GM12878 (cell line): ENCODE data around the gene TMEM150B.

Source experiments
- ATF7 ChIP-seq: fragments of 450-650 bp; IDR thresholded peaks from 2 replicates; pipeline ENCODE4 v1.6.1; 2016; ENCODE audit warnings: low read depth, mild to moderate bottlenecking
- CREB1 ChIP-seq: IDR thresholded peaks from 2 replicates; pipeline ENCODE4 v1.6.1; 2012; ENCODE audit warnings: low read depth, mild to moderate bottlenecking, inconsistent platforms
- CTCF ChIP-seq, 3 experiments: IDR thresholded peaks in 2 of 3; conservative IDR thresholded peaks in 1 of 3; 2 replicates each; pipeline ENCODE4 v1.5.1; 2011; ENCODE audit warnings: low read depth in 3 of 3, low read length in 3 of 3, mild to moderate bottlenecking in 3 of 3, control low read depth in 2 of 3, moderate library complexity in 2 of 3, inconsistent platforms in 1 of 3, mixed read lengths in 1 of 3; ENCODE audit not compliant: control insufficient read depth in 2 of 3, insufficient read depth in 1 of 3; ENCODE audit errors: extremely low read depth in 1 of 3
- EP300 ChIP-seq, 2 experiments: fragments of 150-350 bp in 1 of 2; IDR thresholded peaks; 2 replicates each; pipeline ENCODE4 v1.6.1; 2011 to 2012; ENCODE audit warnings: low read depth in 2 of 2, low read length in 2 of 2, borderline replicate concordance in 1 of 2, improper control_type of control experiment in 1 of 2, inconsistent platforms in 1 of 2; ENCODE audit not compliant: control insufficient read depth in 1 of 2
- EZH2 ChIP-seq: IDR thresholded peaks from 2 replicates; pipeline ENCODE4 v1.6.1; 2012; ENCODE audit warnings: low read depth, mild to moderate bottlenecking, control low read depth, inconsistent platforms, low read length, borderline replicate concordance; ENCODE audit not compliant: control insufficient read depth
- HDAC2 ChIP-seq: fragments of 200-600 bp; sonication (generic); IDR thresholded peaks from 2 replicates; pipeline ENCODE4 v1.6.1; 2017
- NR2C1 ChIP-seq: fragments of 450-650 bp; IDR thresholded peaks from 2 replicates; pipeline ENCODE4 v1.6.1; 2017; ENCODE audit warnings: antibody characterized with exemption, mild to moderate bottlenecking, moderate library complexity
- NRF1 ChIP-seq: conservative IDR thresholded peaks from 2 replicates; pipeline ENCODE4 v1.6.1; 2011; ENCODE audit warnings: mild to moderate bottlenecking, low read depth, low read length, improper control_type of control experiment
- POLR2AphosphoS5 ChIP-seq: IDR thresholded peaks from 2 replicates; pipeline ENCODE4 v1.6.1; 2011; ENCODE audit warnings: mild to moderate bottlenecking, low read length, inconsistent platforms
- RAD21 ChIP-seq: IDR thresholded peaks from 2 replicates; pipeline ENCODE4 v1.6.1; 2011; ENCODE audit warnings: mild to moderate bottlenecking, low read depth, low read length, moderate library complexity; ENCODE audit not compliant: insufficient read depth
- RFX5 ChIP-seq: IDR thresholded peaks from 2 replicates; pipeline ENCODE4 v1.6.1; 2011; ENCODE audit warnings: low read depth, low read length, improper control_type of control experiment
- SREBF1 ChIP-seq: IDR thresholded peaks from 2 replicates; pipeline ENCODE4 v1.6.1; 2012; ENCODE audit warnings: mild to moderate bottlenecking, low read length
- SREBF2 ChIP-seq: IDR thresholded peaks from 2 replicates; pipeline ENCODE4 v1.6.1; 2012; ENCODE audit warnings: mild to moderate bottlenecking, low read length
- TF ChIP-seq, protein P1 (sequence below): IDR thresholded peaks from 2 replicates; pipeline ENCODE4 v1.6.1; 2011; ENCODE audit warnings: low read depth, low read length, improper control_type of control experiment, borderline replicate concordance

DNA sequence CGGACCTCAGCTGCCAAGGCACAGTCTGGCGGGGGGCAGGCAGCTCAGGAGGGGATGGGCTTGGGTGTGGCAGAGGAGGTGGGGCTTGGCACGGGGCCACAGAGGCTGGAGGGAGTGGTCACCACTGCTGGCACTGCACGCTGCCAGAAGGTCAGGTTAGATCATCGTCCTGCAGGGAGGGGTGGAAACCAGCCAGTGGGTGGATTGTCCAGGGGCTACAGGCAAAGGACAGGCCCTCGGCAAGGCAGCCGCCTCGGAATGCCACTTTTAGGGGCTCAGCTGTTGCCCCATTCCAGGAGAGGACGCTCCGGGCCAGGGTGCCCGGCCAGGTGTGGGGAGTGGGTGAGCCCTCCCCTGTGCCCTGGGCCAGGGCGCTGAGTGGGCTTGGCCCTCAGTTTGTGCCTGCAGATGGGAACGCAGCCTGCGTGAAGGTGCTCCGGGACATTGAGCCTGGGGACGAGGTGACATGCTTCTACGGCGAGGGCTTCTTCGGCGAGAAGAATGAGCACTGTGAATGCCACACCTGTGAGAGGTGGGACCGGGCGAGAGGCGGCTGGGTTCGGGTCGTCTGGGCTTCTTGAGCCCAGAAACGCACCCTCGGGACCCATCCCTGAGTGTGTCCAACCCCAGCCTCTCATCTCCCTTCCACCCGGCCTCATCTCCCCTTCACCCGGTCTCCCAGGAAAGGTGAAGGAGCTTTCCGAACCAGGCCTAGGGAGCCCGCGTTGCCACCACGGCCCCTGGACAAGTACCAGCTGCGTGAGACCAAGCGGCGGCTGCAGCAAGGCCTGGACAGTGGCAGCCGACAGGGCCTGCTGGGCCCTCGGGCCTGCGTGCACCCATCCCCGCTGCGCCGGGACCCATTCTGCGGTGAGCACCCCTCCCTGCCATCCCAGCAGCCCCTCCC, 20.9 kb upstream of the TMEM150B start:
- TF ChIP-seq, protein P1, sequence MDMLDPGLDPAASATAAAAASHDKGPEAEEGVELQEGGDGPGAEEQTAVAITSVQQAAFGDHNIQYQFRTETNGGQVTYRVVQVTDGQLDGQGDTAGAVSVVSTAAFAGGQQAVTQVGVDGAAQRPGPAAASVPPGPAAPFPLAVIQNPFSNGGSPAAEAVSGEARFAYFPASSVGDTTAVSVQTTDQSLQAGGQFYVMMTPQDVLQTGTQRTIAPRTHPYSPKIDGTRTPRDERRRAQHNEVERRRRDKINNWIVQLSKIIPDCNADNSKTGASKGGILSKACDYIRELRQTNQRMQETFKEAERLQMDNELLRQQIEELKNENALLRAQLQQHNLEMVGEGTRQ: no peak
- TF ChIP-seq SREBF2 (no peak), EZH2 (no peak), EP300 (IDR thresholded peaks at IDR 0.05; ENCODE audit: borderline replicate concordance in 1 of 2, control insufficient read depth in 1 of 2, low read depth in 2 of 2, low read length in 2 of 2) (no peak), NRF1 (no peak), RAD21 (no peak), SREBF1 (no peak), NR2C1 (no peak), RFX5 (no peak), HDAC2 (no peak), ATF7 (no peak), CTCF (IDR thresholded peaks at IDR 0.05 in 2 of 3, conservative IDR thresholded peaks at IDR 0.05 in 1 of 3; ENCODE audit: control insufficient read depth in 2 of 3, extremely low read depth in 1 of 3, insufficient read depth in 1 of 3, low read depth in 3 of 3, low read length in 3 of 3) (no peak), POLR2AphosphoS5 (no peak), CREB1 (no peak)
